Esophagus muscularis mucosa (tissue), 4 donors: ENCODE results near the gene GPR152. TPM values are rescaled to one million over a fixed set of nuclear protein-coding genes. Genes with fewer than 3 reads are reported as not detected.
A peak's percentile ranks its signal among the peaks of the same experiment; 100 is the strongest.
"Not testable (repeated sequence)": the region's sequence is repeated elsewhere in the genome, so short reads cannot be mapped to it uniquely, and the experiment has no call there.

Experiments
- DNase-seq: peaks from one replicate; pipeline ENCODE4 v3.0.0-alpha.2; 2017; ENCODE audit errors: extremely low spot score
- H3K27ac ChIP-seq, 4 donors: fragments of 200-600 bp; sonication (generic); replicated peaks in 1 of 4; 1 replicate in 3 of 4; 2 replicates in 1 of 4; pipeline ENCODE4 v1.5.1; 2016 to 2019; ENCODE audit warnings: mild to moderate bottlenecking in 1 of 4
- H3K27me3 ChIP-seq, 4 donors: fragments of 200-600 bp; sonication (generic); one replicate each; pipeline versions ENCODE4 v1.5.1 to v1.6.0; 2016 to 2019
- H3K36me3 ChIP-seq, 4 donors: fragments of 200-600 bp; sonication (generic); one replicate each; pipeline ENCODE4 v1.5.1; 2016 to 2019
- H3K4me1 ChIP-seq, 4 donors: fragments of 200-600 bp; sonication (generic); one replicate each; pipeline ENCODE4 v1.5.1; 2016 to 2019
- H3K4me3 ChIP-seq, 4 donors: fragments of 200-600 bp; sonication (generic); 1 replicate in 2 of 4; 2 replicates in 2 of 4; pipeline ENCODE4 v1.5.1; 2016 to 2019; ENCODE audit warnings: mild to moderate bottlenecking in 4 of 4, moderate library complexity in 1 of 4
- H3K9me3 ChIP-seq, 4 donors: fragments of 200-600 bp; sonication (generic); 1 replicate in 3 of 4; 2 replicates in 1 of 4; pipeline ENCODE4 v1.5.1; 2016 to 2019
- CTCF ChIP-seq, 3 experiments: fragments of 200-600 bp in 2 of 3; fragments of 450-650 bp in 1 of 3; sonication (generic) in 2 of 3; IDR thresholded peaks; one replicate each; pipeline ENCODE4 v1.5.1; 2017 to 2019; ENCODE audit warnings: antibody characterized with exemption in 3 of 3, mild to moderate bottlenecking in 2 of 3, moderate library complexity in 1 of 3
- EP300 ChIP-seq: sonication (generic); formaldehyde crosslinking; IDR thresholded peaks from one replicate; pipeline ENCODE4 v1.6.1; 2017; ENCODE audit warnings: antibody characterized with exemption
- POLR2A ChIP-seq: fragments of 450-650 bp; IDR thresholded peaks from one replicate; pipeline ENCODE4 v1.6.1; 2017; ENCODE audit warnings: antibody characterized with exemption, moderate library complexity, mild to moderate bottlenecking, low read depth
- POLR2AphosphoS5 ChIP-seq, 2 donors: sonication (generic); formaldehyde crosslinking; IDR thresholded peaks; one replicate each; pipeline ENCODE4 v1.6.1; 2017; ENCODE audit warnings: antibody characterized with exemption in 2 of 2
- WGBS: methylation state at CpG from one replicate; pipeline ENCODE4 v1.1.5; 2018; 5-methylcytosine and 5-hydroxymethylcytosine counted together
- intact Hi-C: fragments of 100-400 bp; cut with DNase I; formaldehyde crosslinking; loops from one replicate; pipeline ENCODE4 v1.15.1; 2023
- total RNA-seq, 4 donors: library from RNA; depleted of rRNA; stranded (reverse); fragments of >200 nt; gene quantifications; one replicate each; pipeline versions ENCODE4 v1.1.0 to v1.2.1, GENCODE V29; 2016

Gene GPR152
- total RNA-seq, 4 donors from 2014 or later, result not detected

- Histone ChIP-seq H3K27me3 (peaks cover 0 to 78% (median 9%) of the 10 kb centered on the region in 4 donors), H3K4me3 (no peak overlapping the region), H3K9me3 (no peaks in the 10 kb centered on the region), H3K36me3 (no peaks in the 10 kb centered on the region), H3K4me1 (peaks cover 8 to 36% (median 28%) of the 10 kb centered on the region in 4 donors), H3K27ac (no peak overlapping the region)
- no peak for TF ChIP-seq CTCF (IDR thresholded peaks at IDR 0.05)
- no peak for TF ChIP-seq POLR2A
- TF ChIP-seq EP300, result no peak
- TF ChIP-seq POLR2AphosphoS5 (IDR thresholded peaks at IDR 0.05), result no peak
- intact Hi-C loops, result no loop called here
- no peak for DNase-seq
- WGBS, result 88% methylated on average over 2 of the region's 9 CpGs
These were observed 46.7 kb downstream of the GPR152 start for GRCh38 chr11:67405688-67406339.

- intact Hi-C loops, result no loop called here
These were observed 47.3 kb downstream of the GPR152 start for GRCh38 chr11:67405196-67405567.

GRCh38 chr11:67404515-67405195, 47.9 kb downstream of the GPR152 start:
- Histone ChIP-seq H3K4me3 (peak overlapping the region in 3 of 4 donors; percentile 10 to 41 (median 10)), H3K36me3 (peaks cover 0 to 8% (median 3%) of the 10 kb centered on the region in 4 donors), H3K9me3 (no peaks in the 10 kb centered on the region), H3K27ac (no peak overlapping the region), H3K4me1 (peaks cover 20 to 37% (median 36%) of the 10 kb centered on the region in 4 donors), H3K27me3 (peaks cover 0 to 67% (median 3%) of the 10 kb centered on the region in 4 donors)
- TF ChIP-seq EP300 (no peak), POLR2AphosphoS5 (IDR thresholded peaks at IDR 0.05) (no peak), POLR2A (no peak), CTCF (IDR thresholded peaks at IDR 0.05) (no peak)
- WGBS, result 61% methylated on average over 9 of the region's 13 CpGs
- no peak for DNase-seq
- intact Hi-C loops, result loop anchor here (5.0 kb wide), 2 partner anchors 63 to 103 kb away; partner anchors contain the start of genes CDK2AP2, PITPNM1 and TMEM134

More at GRCh38 chr11:67405196-67405567, 47.3 kb downstream of the GPR152 start:
- no peak for DNase-seq
- peaks cover 0 to 3% (median 0%) of the 10 kb centered on the region in 4 donors for H3K36me3 ChIP-seq
- H3K27ac ChIP-seq, result no peak overlapping the region
- TF ChIP-seq POLR2AphosphoS5 (IDR thresholded peaks at IDR 0.05), result no peak
- TF ChIP-seq CTCF (IDR thresholded peaks at IDR 0.05), result no peak
- TF ChIP-seq POLR2A, result no peak
- no peak for TF ChIP-seq EP300
- no CpG with 5 or more reads among the region's 6 CpGs for whole genome bisulfite sequencing
- peaks cover 15 to 37% (median 34%) of the 10 kb centered on the region in 4 donors for H3K4me1 ChIP-seq
- H3K27me3 ChIP-seq, result peaks cover 0 to 72% (median 6%) of the 10 kb centered on the region in 4 donors
- peak overlapping the region in 1 of 4 donors; percentile 41 for H3K4me3 ChIP-seq
- H3K9me3 ChIP-seq, result no peaks in the 10 kb centered on the region

- DNase-seq, H3K27ac ChIP-seq, H3K9me3 ChIP-seq: not testable (repeated sequence)
- 93% methylated on average over 9 of the region's 9 CpGs for WGBS
- Histone ChIP-seq H3K36me3 (peaks cover 9 to 24% (median 19%) of the 10 kb centered on the region in 4 donors), H3K27me3 (peaks cover 0 to 51% (median 0%) of the 10 kb centered on the region in 4 donors), H3K4me1 (peaks cover 23 to 41% (median 36%) of the 10 kb centered on the region in 4 donors), H3K4me3 (peak overlapping the region in 1 of 4 donors; percentile 10)
- intact Hi-C loops, result loop anchor here (5.0 kb wide), 2 partner anchors 64 to 104 kb away; partner anchors contain the start of genes CDK2AP2, PITPNM1 and TMEM134
These were observed 49.4 kb downstream of the GPR152 start for GRCh38 chr11:67403085-67403484.

GRCh38 chr11:67402192-67402839, 50.2 kb downstream of the GPR152 start:
- Histone ChIP-seq H3K4me3 (peak overlapping the region; percentile 80 to 92 (median 88)), H3K4me1 (peaks cover 23 to 45% (median 38%) of the 10 kb centered on the region in 4 donors), H3K36me3 (peaks cover 17 to 32% (median 26%) of the 10 kb centered on the region in 4 donors), H3K27ac (peak overlapping the region; percentile 93 to 98 (median 94)), H3K27me3 (peaks cover 0 to 44% (median 0%) of the 10 kb centered on the region in 4 donors)
- intact Hi-C loops, result loop anchor here (5.0 kb wide), 2 partner anchors 65 to 105 kb away; partner anchors contain the start of genes CDK2AP2, PITPNM1 and TMEM134
- not testable (repeated sequence) for DNase-seq, H3K9me3 ChIP-seq
- 56% methylated on average over 19 of the region's 19 CpGs for WGBS
